HCT116 (cell line): Measurements from ENCODE around the gene RIT1. TPM values are rescaled to one million over a fixed set of nuclear protein-coding genes. Genes with fewer than 3 reads are reported as not detected.

Experiments used
- ATAC-seq: fragments of 200-7000 bp; cut with Tn5 transposase; 2 replicates; pipeline ENCODE4 v1.9.1; 2020; ENCODE audit warnings: mild to moderate bottlenecking, moderate library complexity
- BruUV-seq: library from RNA; stranded (reverse); fragments of 400-500 nt; replicated peaks from 2 replicates; lab custom pipeline; 2021; lab: Mats Ljungman, UMichigan
- CTCF ChIA-PET: fragments of 300-600 bp; sonication (Branson Sonifier 250); formaldehyde crosslinking; loops from one replicate; lab custom pipeline; 2021; ENCODE audit warnings: antibody characterized with exemption; lab: Charles Lee
- POLR2A ChIA-PET: fragments of 300-600, 350-600 bp; sonication (Branson Sonifier 250); formaldehyde crosslinking; loops from one replicate; lab custom pipeline; 2021; ENCODE audit warnings: antibody characterized with exemption; lab: Charles Lee
- RAD21 ChIA-PET, 2 experiments: fragments of 300-600 bp; sonication (Branson Sonifier 250); formaldehyde crosslinking; loops; one replicate each; lab custom pipeline; 2023; ENCODE audit warnings: low total read pairs in 2 of 2; ENCODE audit not compliant: uncharacterized antibody in 2 of 2, unreplicated experiment in 2 of 2, low non-redundant PET in 1 of 2; lab: Charles Lee
- DNase-seq: peaks from one replicate; pipeline ENCODE4 v3.0.0-alpha.2; 2010; ENCODE audit warnings: low read depth, low spot score
- H2AFZ ChIP-seq: fragments of 200-600 bp; shearing (Covaris generic), sonication (generic); 2 replicates; pipeline ENCODE4 v1.6.1; 2017; ENCODE audit warnings: low read depth, mixed run types, mixed read lengths, antibody characterized with exemption, low read length; ENCODE audit not compliant: poor library complexity, severe bottlenecking
- H3K27ac ChIP-seq: 2 replicates; pipeline ENCODE4 v1.5.1; 2012; ENCODE audit warnings: low read depth, low read length
- H3K27me3 ChIP-seq: fragments of 200-600 bp; sonication (generic); 2 replicates; pipeline ENCODE4 v1.6.1; 2016; ENCODE audit warnings: mixed run types, low read length, mixed read lengths; ENCODE audit not compliant: insufficient read depth
- H3K36me3 ChIP-seq, 2 experiments: fragments of 200-500 bp in 1 of 2; fragments of 200-600 bp in 1 of 2; sonication (Bioruptor generic) in 1 of 2; sonication (generic) in 1 of 2; 2 replicates each; pipeline versions ENCODE4 v1.5.1 to v1.6.1; 2014 to 2016; ENCODE audit warnings: low read length in 2 of 2, inconsistent platforms in 1 of 2, mixed read lengths in 1 of 2, mixed run types in 1 of 2; ENCODE audit not compliant: insufficient read depth in 2 of 2, control insufficient read depth in 1 of 2
- H3K4me1 ChIP-seq, 2 experiments: fragments of 200-600 bp in 1 of 2; sonication (generic) in 1 of 2; 2 replicates each; pipeline versions ENCODE4 v1.5.1 to v1.6.1; 2012 to 2017; ENCODE audit warnings: low read length in 2 of 2, inconsistent platforms in 1 of 2, mild to moderate bottlenecking in 1 of 2, mixed read lengths in 1 of 2, mixed run types in 1 of 2, moderate library complexity in 1 of 2; ENCODE audit not compliant: insufficient read depth in 2 of 2, control insufficient read depth in 1 of 2
- H3K4me2 ChIP-seq: fragments of 200-600 bp; sonication (generic); 2 replicates; pipeline ENCODE4 v1.6.1; 2017; ENCODE audit warnings: mixed run types, low read length, mixed read lengths
- H3K4me3 ChIP-seq, 2 experiments: fragments of 200-600 bp in 1 of 2; sonication (generic) in 1 of 2; replicated peaks in 1 of 2; 2 replicates each; pipeline ENCODE4 v1.5.1; 2011 to 2016; ENCODE audit warnings: low read length in 2 of 2, control low read depth in 1 of 2, low read depth in 1 of 2, mild to moderate bottlenecking in 1 of 2, mixed read lengths in 1 of 2, mixed run types in 1 of 2
- H3K79me2 ChIP-seq: fragments of 200-600 bp; sonication (generic); 2 replicates; pipeline ENCODE4 v1.6.1; 2017; ENCODE audit warnings: mild to moderate bottlenecking, mixed run types, low read length, moderate library complexity, mixed read lengths; ENCODE audit not compliant: insufficient read depth
- H3K9ac ChIP-seq: fragments of 200-600 bp; sonication (generic); 2 replicates; pipeline ENCODE4 v1.6.1; 2016; ENCODE audit warnings: low read length, mixed read lengths
- H3K9me2 ChIP-seq: fragments of 200-600 bp; sonication (generic), shearing (Covaris generic); 2 replicates; pipeline ENCODE4 v1.6.1; 2017; ENCODE audit warnings: mixed run types, mild to moderate bottlenecking, moderate library complexity; ENCODE audit not compliant: insufficient read depth
- H3K9me3 ChIP-seq, 2 experiments: fragments of 200-500 bp in 1 of 2; fragments of 200-600 bp in 1 of 2; sonication (Bioruptor generic) in 1 of 2; sonication (generic) in 1 of 2; 2 replicates each; pipeline ENCODE4 v1.6.1; 2014 to 2017; ENCODE audit warnings: low read length in 2 of 2, mixed read lengths in 2 of 2, inconsistent platforms in 1 of 2, low read depth in 1 of 2, mild to moderate bottlenecking in 1 of 2, mixed run types in 1 of 2, moderate library complexity in 1 of 2; ENCODE audit not compliant: control insufficient read depth in 1 of 2, insufficient read depth in 1 of 2
- H4K20me1 ChIP-seq: fragments of 200-600 bp; sonication (generic), shearing (Covaris generic); 2 replicates; pipeline ENCODE4 v1.6.1; 2017; ENCODE audit warnings: mixed run types, mild to moderate bottlenecking, moderate library complexity; ENCODE audit not compliant: insufficient read depth
- CBX3 ChIP-seq: IDR thresholded peaks from 2 replicates; pipeline ENCODE4 v1.6.1; 2012; ENCODE audit warnings: low read depth
- EGR1 ChIP-seq: IDR thresholded peaks from 2 replicates; pipeline ENCODE4 v1.6.1; 2012; ENCODE audit warnings: low read depth
- ELF1 ChIP-seq: IDR thresholded peaks from 2 replicates; pipeline ENCODE4 v1.6.1; 2012; ENCODE audit warnings: low read depth, borderline replicate concordance
- EZH2 ChIP-seq: fragments of 200-600 bp; sonication (generic); IDR thresholded peaks from 2 replicates; pipeline ENCODE4 v1.6.1; 2017; ENCODE audit warnings: antibody characterized with exemption, mixed run types
- FOSL1 ChIP-seq: IDR thresholded peaks from 2 replicates; pipeline ENCODE4 v1.6.1; 2012; ENCODE audit warnings: low read depth
- JUND ChIP-seq: IDR thresholded peaks from 2 replicates; pipeline ENCODE4 v1.6.1; 2012
- POLR2A ChIP-seq: IDR thresholded peaks from 2 replicates; pipeline ENCODE4 v1.7.0; 2011; ENCODE audit warnings: borderline replicate concordance; ENCODE audit not compliant: insufficient read depth, insufficient read length; ENCODE audit errors: extremely low read depth
- POLR2AphosphoS5 ChIP-seq: IDR thresholded peaks from 2 replicates; pipeline ENCODE4 v1.6.1; 2011; ENCODE audit warnings: mild to moderate bottlenecking, low read depth, low read length, moderate library complexity
- RAD21 ChIP-seq: IDR thresholded peaks from 2 replicates; pipeline ENCODE4 v1.6.1; 2012; ENCODE audit warnings: low read depth, mild to moderate bottlenecking
- REST ChIP-seq: IDR thresholded peaks from 2 replicates; pipeline ENCODE4 v1.6.1; 2012; ENCODE audit warnings: low read depth
- SIN3A ChIP-seq: IDR thresholded peaks from 2 replicates; pipeline ENCODE4 v1.6.1; 2012; ENCODE audit warnings: low read depth
- SRF ChIP-seq: IDR thresholded peaks from 2 replicates; pipeline ENCODE4 v1.6.1; 2012; ENCODE audit warnings: low read depth
- YY1 ChIP-seq: IDR thresholded peaks from 2 replicates; pipeline ENCODE4 v1.6.1; 2011; ENCODE audit warnings: low read length, low read depth, moderate library complexity, mild to moderate bottlenecking; ENCODE audit not compliant: insufficient replicate concordance; ENCODE audit errors: extremely low read depth
- ZFX ChIP-seq: fragments of 450-650 bp; IDR thresholded peaks from 2 replicates; pipeline ENCODE4 v1.6.1; 2017
- ZNF274 ChIP-seq: fragments of 200-500 bp; sonication (Bioruptor generic); IDR thresholded peaks from 2 replicates; pipeline ENCODE4 v1.6.1; 2014; ENCODE audit warnings: mild to moderate bottlenecking, low read depth, low read length, inconsistent platforms
- intact Hi-C: fragments of 100-400 bp; cut with micrococcal nuclease; formaldehyde crosslinking; loops from 2 replicates; pipeline ENCODE4 v1.10.0; 2022
- total RNA-seq: library from RNA; stranded (reverse); gene quantifications from one replicate; pipeline ENCODE4 v1.2.1, GENCODE V29; 2021; ENCODE audit not compliant: unreplicated experiment
- TF ChIP-seq, protein P1 (sequence below), 3 experiments: fragments of 200-600 bp in 1 of 3; sonication (generic) in 1 of 3; IDR thresholded peaks in 2 of 3; conservative IDR thresholded peaks in 1 of 3; 2 replicates each; pipeline ENCODE4 v1.5.1; 2012 to 2017; ENCODE audit warnings: low read depth in 2 of 3, low read length in 2 of 3, antibody characterized with exemption in 1 of 3, borderline replicate concordance in 1 of 3, control low read depth in 1 of 3, mild to moderate bottlenecking in 1 of 3, mixed read lengths in 1 of 3, mixed run types in 1 of 3, moderate library complexity in 1 of 3; ENCODE audit not compliant: insufficient read depth in 1 of 3

The RIT1 gene
- total RNA-seq, 1 experiment from 2014 or later, result 10.2 TPM

DNA sequence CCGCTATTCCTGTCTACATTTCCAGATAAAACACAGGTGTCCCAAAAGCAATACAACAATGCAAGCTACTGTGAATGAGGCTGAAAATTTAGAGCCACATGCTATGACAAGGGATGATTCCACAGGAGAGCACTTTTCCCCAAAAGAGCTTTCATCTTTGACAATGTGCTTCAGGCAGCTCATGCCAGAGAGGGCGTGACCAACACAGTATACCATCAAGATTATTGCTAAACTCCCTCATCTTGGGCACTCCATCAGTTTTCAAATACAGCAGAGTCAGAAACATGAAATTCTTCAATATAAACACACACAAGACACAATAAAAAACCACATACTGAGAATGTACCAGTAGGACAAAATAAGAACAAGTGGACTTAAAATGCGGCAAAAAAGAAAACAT lies 60.8 kb downstream of the RIT1 start:
- Histone ChIP-seq H3K27me3 (no peaks in the 10 kb centered on the region), H3K9ac (no peak overlapping the region), H3K4me3 (no peak overlapping the region), H3K4me2 (no peak overlapping the region), H4K20me1 (no peaks in the 10 kb centered on the region; the same call in 1 of the 2 replicates), H3K9me2 (no peaks in the 10 kb centered on the region), H3K36me3 (peaks cover 17 to 23% of the 10 kb centered on the region in 2 experiments; a peak in 3 of 4 replicates), H3K9me3 (no peaks in the 10 kb centered on the region), H3K4me1 (no peaks in the 10 kb centered on the region), H3K27ac (no peak overlapping the region), H3K79me2 (peaks cover 74% of the 10 kb centered on the region), H2AFZ (no peak overlapping the region)
- RAD21 ChIA-PET, result interaction anchor here in 1 of 2 experiments (0.7 kb wide), 1 partner anchor 94 kb away, joined by 4 read pairs; no protein-coding TSS in a partner anchor
- CTCF ChIA-PET, result no interaction called here
- no TSS peak for BruUV-seq
- POLR2A ChIA-PET, result no interaction called here
- no peak for ATAC-seq
- DNase-seq, result no peak
- TF ChIP-seq EZH2 (no peak), EGR1 (no peak), YY1 (no peak), SRF (no peak), RAD21 (no peak), CBX3 (no peak), ZNF274 (no peak), REST (no peak), JUND (no peak), ZFX (no peak), SIN3A (no peak), POLR2A (no peak), FOSL1 (no peak), ELF1 (no peak), POLR2AphosphoS5 (no peak)
- TF ChIP-seq, protein P1, sequence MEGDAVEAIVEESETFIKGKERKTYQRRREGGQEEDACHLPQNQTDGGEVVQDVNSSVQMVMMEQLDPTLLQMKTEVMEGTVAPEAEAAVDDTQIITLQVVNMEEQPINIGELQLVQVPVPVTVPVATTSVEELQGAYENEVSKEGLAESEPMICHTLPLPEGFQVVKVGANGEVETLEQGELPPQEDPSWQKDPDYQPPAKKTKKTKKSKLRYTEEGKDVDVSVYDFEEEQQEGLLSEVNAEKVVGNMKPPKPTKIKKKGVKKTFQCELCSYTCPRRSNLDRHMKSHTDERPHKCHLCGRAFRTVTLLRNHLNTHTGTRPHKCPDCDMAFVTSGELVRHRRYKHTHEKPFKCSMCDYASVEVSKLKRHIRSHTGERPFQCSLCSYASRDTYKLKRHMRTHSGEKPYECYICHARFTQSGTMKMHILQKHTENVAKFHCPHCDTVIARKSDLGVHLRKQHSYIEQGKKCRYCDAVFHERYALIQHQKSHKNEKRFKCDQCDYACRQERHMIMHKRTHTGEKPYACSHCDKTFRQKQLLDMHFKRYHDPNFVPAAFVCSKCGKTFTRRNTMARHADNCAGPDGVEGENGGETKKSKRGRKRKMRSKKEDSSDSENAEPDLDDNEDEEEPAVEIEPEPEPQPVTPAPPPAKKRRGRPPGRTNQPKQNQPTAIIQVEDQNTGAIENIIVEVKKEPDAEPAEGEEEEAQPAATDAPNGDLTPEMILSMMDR (IDR thresholded peaks at IDR 0.05 in 2 of 3, conservative IDR thresholded peaks at IDR 0.05 in 1 of 3; ENCODE audit: borderline replicate concordance in 1 of 3, insufficient read depth in 1 of 3, low read depth in 2 of 3, low read length in 2 of 3), result no peak
- intact Hi-C loops, result no loop called here
